Cardiac muscle cell (in vitro differentiated cells and primary cell): ENCODE results near the gene MMS19. TPM values are rescaled to one million over a fixed set of nuclear protein-coding genes. Genes with fewer than 3 reads are reported as not detected.
A peak's percentile ranks its signal among the peaks of the same experiment; 100 is the strongest.
"Not testable (repeated sequence)": the region's sequence is repeated elsewhere in the genome, so short reads cannot be mapped to it uniquely, and the experiment has no call there.

Experiments
- DNase-seq, 2 donors: peaks; one replicate each; pipeline versions ENCODE4 v3.0.0 to v3.0.0-alpha.2; 2010 to 2017; ENCODE audit warnings: low read depth in 1 of 2, low spot score in 1 of 2
- H3K27ac ChIP-seq: fragments of 200-600 bp; sonication (generic); 2 replicates; pipeline ENCODE4 v1.5.1; 2016
- H3K27me3 ChIP-seq: fragments of 200-600 bp; sonication (generic); 2 replicates; pipeline ENCODE4 v1.6.0; 2016; ENCODE audit warnings: control low read depth
- H3K36me3 ChIP-seq: fragments of 200-600 bp; sonication (generic); 2 replicates; pipeline ENCODE4 v1.5.1; 2016; ENCODE audit warnings: control low read depth
- H3K4me1 ChIP-seq: fragments of 200-600 bp; sonication (generic); 2 replicates; pipeline ENCODE4 v1.8.1; 2017; ENCODE audit warnings: low read depth, mild to moderate bottlenecking, mixed run types
- H3K4me3 ChIP-seq: fragments of 200-600 bp; sonication (generic); 2 replicates; pipeline ENCODE4 v1.5.1; 2016; ENCODE audit warnings: mild to moderate bottlenecking
- H3K9me3 ChIP-seq: fragments of 200-600 bp; sonication (generic); 2 replicates; pipeline ENCODE4 v1.5.1; 2017; ENCODE audit warnings: low read depth, mild to moderate bottlenecking, control low read depth
- CTCF ChIP-seq: IDR thresholded peaks from 2 replicates; pipeline ENCODE4 v1.5.1; 2012; ENCODE audit warnings: low read depth, mild to moderate bottlenecking, low read length
- polyA plus RNA-seq: library from polyadenylated mRNA; unstranded; fragments of >200 nt; fragmentation: Nextera tagmentation; extraction: Ambion mirVana; gene quantifications from 2 replicates; pipeline ENCODE4 v1.2.1, GENCODE V29; 2016
- total RNA-seq: library from RNA; depleted of rRNA; stranded (reverse); fragments of >200 nt; gene quantifications from 2 replicates; pipeline ENCODE4 v1.2.3, GENCODE V29; 2016

MMS19 gene
- total and polyA plus RNA-seq, 2 experiments from 2014 or later = 72.5 to 94.0 TPM

GRCh38 chr10:97531401-97531986 is 33.3 kb upstream of the MMS19 start:
- H3K27ac ChIP-seq = no peak overlapping the region
- TF ChIP-seq CTCF = no peak
- H3K4me3 ChIP-seq = no peak overlapping the region
- DNase-seq = peak in 1 of 2 donors; percentile 20
- H3K36me3 ChIP-seq = no peaks in the 10 kb centered on the region
- H3K4me1 ChIP-seq = no peaks in the 10 kb centered on the region
- H3K27me3 ChIP-seq = no peaks in the 10 kb centered on the region
- no peaks in the 10 kb centered on the region for H3K9me3 ChIP-seq

GRCh38 chr10:97529685-97530465 is 31.7 kb upstream of the MMS19 start:
- Histone ChIP-seq H3K4me1 (no peaks in the 10 kb centered on the region), H3K9me3 (no peaks in the 10 kb centered on the region), H3K4me3 (no peak overlapping the region), H3K27me3 (no peaks in the 10 kb centered on the region), H3K36me3 (no peaks in the 10 kb centered on the region), H3K27ac (no peak overlapping the region)
- no peak for TF ChIP-seq CTCF
- no peak for DNase-seq

- not testable (repeated sequence) for H3K36me3 ChIP-seq, H3K4me1 ChIP-seq, H3K27ac ChIP-seq, DNase-seq, H3K27me3 ChIP-seq, H3K9me3 ChIP-seq, H3K4me3 ChIP-seq
Observed at GRCh38 chr10:97528876-97529275, 30.7 kb upstream of the MMS19 start.

- no peak for DNase-seq
- no peaks in the 10 kb centered on the region for H3K36me3 ChIP-seq
- H3K27ac ChIP-seq = no peak overlapping the region
- TF ChIP-seq CTCF = no peak
- H3K9me3 ChIP-seq = no peaks in the 10 kb centered on the region
- H3K4me3 ChIP-seq = no peak overlapping the region
- no peaks in the 10 kb centered on the region for H3K4me1 ChIP-seq
- H3K27me3 ChIP-seq = no peaks in the 10 kb centered on the region
Observed at GRCh38 chr10:97525683-97526110, 27.5 kb upstream of the MMS19 start.

GRCh38 chr10:97525086-97525485 is 26.9 kb upstream of the MMS19 start:
- TF ChIP-seq CTCF = no peak
- H3K4me3 ChIP-seq = no peak overlapping the region
- no peak overlapping the region for H3K27ac ChIP-seq
- H3K36me3 ChIP-seq = no peaks in the 10 kb centered on the region
- H3K27me3 ChIP-seq = no peaks in the 10 kb centered on the region
- no peaks in the 10 kb centered on the region for H3K9me3 ChIP-seq
- DNase-seq = no peak
- H3K4me1 ChIP-seq = no peaks in the 10 kb centered on the region

GRCh38 chr10:97522937-97523336 is 24.7 kb upstream of the MMS19 start:
- Histone ChIP-seq H3K4me3 (no peak overlapping the region), H3K27me3 (no peaks in the 10 kb centered on the region), H3K4me1 (no peaks in the 10 kb centered on the region), H3K27ac (no peak overlapping the region), H3K36me3 (no peaks in the 10 kb centered on the region), H3K9me3 (no peaks in the 10 kb centered on the region)
- TF ChIP-seq CTCF = no peak
- DNase-seq = no peak
